Common myeloid progenitor, CD34-positive (primary cell): ENCODE measurements around the gene R3HDM1.

ENCODE experiments used
- CTCF ChIA-PET: fragments of 350-600 bp; sonication (Branson Sonifier 250); formaldehyde crosslinking; loops from one replicate; lab custom pipeline; 2021; ENCODE audit warnings: antibody characterized with exemption; lab: Charles Lee
- POLR2A ChIA-PET: fragments of 350-600 bp; sonication (Branson Sonifier 250); formaldehyde crosslinking; loops from one replicate; lab custom pipeline; 2021; ENCODE audit warnings: antibody characterized with exemption; lab: Charles Lee
- DNase-seq, 3 donors: peaks; one replicate each; pipeline versions ENCODE4 v3.0.0 to v3.0.0-alpha.2; 2013
- H3K27ac ChIP-seq, 2 experiments: 1 replicate in 1 of 2; 2 replicates in 1 of 2; pipeline ENCODE4 v1.7.0; 2013; ENCODE audit warnings: inconsistent platforms in 2 of 2, low read length in 2 of 2, mild to moderate bottlenecking in 2 of 2, low read depth in 1 of 2, moderate library complexity in 1 of 2; ENCODE audit not compliant: severe bottlenecking in 2 of 2, insufficient read depth in 1 of 2, poor library complexity in 1 of 2
- H3K27me3 ChIP-seq, 5 experiments: replicated peaks in 2 of 5; 1 replicate in 3 of 5; 2 replicates in 2 of 5; pipeline versions ENCODE4 v1.6.1 to v1.7.0; 2013; ENCODE audit warnings: low read length in 4 of 5, mild to moderate bottlenecking in 2 of 5, moderate library complexity in 2 of 5, inconsistent platforms in 1 of 5; ENCODE audit not compliant: insufficient read depth in 5 of 5, control insufficient read depth in 4 of 5
- H3K36me3 ChIP-seq, 4 experiments: 1 replicate in 2 of 4; 2 replicates in 2 of 4; pipeline versions ENCODE4 v1.6.1 to v1.7.0; 2013; ENCODE audit warnings: low read length in 3 of 4, control low read depth in 1 of 4, mild to moderate bottlenecking in 1 of 4; ENCODE audit not compliant: control insufficient read depth in 4 of 4, insufficient read depth in 4 of 4
- H3K4me1 ChIP-seq, 4 experiments: 1 replicate in 3 of 4; 2 replicates in 1 of 4; pipeline versions ENCODE4 v1.6.1 to v1.7.1; 2013; ENCODE audit warnings: low read length in 3 of 4, mild to moderate bottlenecking in 3 of 4, control low read depth in 1 of 4, inconsistent platforms in 1 of 4, moderate library complexity in 1 of 4; ENCODE audit not compliant: control insufficient read depth in 4 of 4, insufficient read depth in 4 of 4; ENCODE audit errors: control extremely low read depth in 1 of 4
- H3K4me3 ChIP-seq, 7 experiments: 1 replicate in 4 of 7; 2 replicates in 3 of 7; pipeline versions ENCODE4 v1.5.1 to v1.7.0; 2013; ENCODE audit warnings: mild to moderate bottlenecking in 7 of 7, low read length in 6 of 7, moderate library complexity in 6 of 7, inconsistent platforms in 2 of 7, low read depth in 2 of 7, control low read depth in 1 of 7; ENCODE audit not compliant: insufficient read depth in 4 of 7, control insufficient read depth in 1 of 7; ENCODE audit errors: extremely low read depth in 1 of 7
- H3K9me3 ChIP-seq, 5 experiments: 1 replicate in 4 of 5; 2 replicates in 1 of 5; pipeline versions ENCODE4 v1.6.1 to v1.7.1; 2013; ENCODE audit warnings: low read length in 4 of 5, mild to moderate bottlenecking in 2 of 5, inconsistent platforms in 1 of 5, low read depth in 1 of 5, moderate library complexity in 1 of 5; ENCODE audit not compliant: control insufficient read depth in 4 of 5, insufficient read depth in 2 of 5; ENCODE audit errors: control extremely low read depth in 1 of 5
- WGBS: methylation state at CpG from one replicate; pipeline ENCODE4 v1.1.5; 2013; ENCODE audit not compliant: insufficient coverage; 5-methylcytosine and 5-hydroxymethylcytosine counted together

The R3HDM1 gene

DNA sequence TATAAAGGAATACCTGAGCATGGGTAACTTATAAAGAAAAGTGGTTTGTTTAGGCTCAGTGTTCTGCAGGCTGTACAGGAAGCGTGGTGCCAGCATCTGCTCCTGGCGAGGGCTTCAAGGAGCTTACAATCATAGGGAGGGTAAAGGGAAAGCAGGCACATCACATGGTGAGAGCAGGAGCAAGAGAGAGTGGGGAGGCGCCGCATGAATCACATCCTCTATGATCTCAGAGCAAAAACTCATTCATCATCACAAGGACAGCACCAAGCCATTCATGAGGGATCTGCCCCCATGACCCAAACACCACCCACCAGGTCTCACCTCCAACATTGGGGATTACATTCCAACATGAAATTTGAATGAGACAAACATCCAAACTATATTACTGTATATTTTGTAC is 32.5 kb downstream of the R3HDM1 start:
- Histone ChIP-seq H3K9me3 (no peaks in the 10 kb centered on the region), H3K4me3 (no peak overlapping the region), H3K27me3 (no peaks in the 10 kb centered on the region), H3K27ac (no peak overlapping the region), H3K4me1 (no peaks in the 10 kb centered on the region), H3K36me3 (peaks cover 2 to 6% (median 3%) of the 10 kb centered on the region in 4 experiments)
- CTCF ChIA-PET, result no interaction called here
- POLR2A ChIA-PET, result no interaction called here
- DNase-seq, result peak in 1 of 3 donors; percentile 6
- 100% methylated on average over 2 of the region's 4 CpGs for WGBS

DNA sequence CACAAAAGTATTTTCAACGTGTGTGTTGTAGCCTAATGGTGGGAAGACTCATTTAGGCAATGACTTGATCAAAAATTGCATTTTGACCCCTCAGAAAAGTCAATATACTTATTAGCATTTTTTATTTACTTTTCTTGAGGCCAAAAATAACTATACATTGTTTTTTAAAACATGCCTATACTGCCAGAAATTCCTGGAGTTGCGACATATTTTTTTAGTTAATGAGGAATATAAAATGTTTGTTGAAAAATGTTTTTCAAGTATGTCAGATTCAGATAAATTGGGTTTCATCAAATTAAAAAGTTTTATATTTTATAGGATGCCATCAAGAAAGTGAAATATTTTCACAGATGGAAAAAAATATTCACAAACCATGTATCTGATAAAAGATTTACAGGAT is 39.6 kb downstream of the R3HDM1 start:
- Histone ChIP-seq H3K4me1 (no peaks in the 10 kb centered on the region), H3K4me3 (no peak overlapping the region), H3K36me3 (peaks cover 0 to 7% (median 6%) of the 10 kb centered on the region in 4 experiments), H3K27ac (no peak overlapping the region), H3K27me3 (no peaks in the 10 kb centered on the region), H3K9me3 (no peaks in the 10 kb centered on the region)
- ChIA-PET POLR2A (no interaction called here), CTCF (no interaction called here)
- WGBS, result no CpG with 5 or more reads among the region's 2 CpGs
- DNase-seq, result no peak

DNA sequence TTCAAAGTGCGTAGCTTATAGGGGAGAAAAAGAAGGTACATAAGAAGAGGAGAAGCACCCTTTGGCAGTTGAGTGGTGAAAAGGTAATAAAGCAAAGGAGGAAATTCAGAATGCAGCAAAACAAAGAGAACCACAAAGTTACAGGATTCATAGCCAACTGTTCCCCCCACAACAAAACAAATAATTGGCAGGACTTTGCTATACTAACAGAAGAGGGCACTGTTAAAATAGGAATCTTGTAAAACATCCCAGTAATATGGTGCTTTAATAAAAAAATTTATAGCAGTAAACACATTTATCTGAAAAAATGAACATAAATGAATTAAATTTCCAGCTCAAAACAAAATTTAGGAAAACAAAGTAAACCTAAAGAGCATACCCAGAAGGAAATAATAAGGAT is 42.3 kb downstream of the R3HDM1 start:
- H3K27ac ChIP-seq, result no peak overlapping the region
- no peaks in the 10 kb centered on the region for H3K9me3 ChIP-seq
- H3K4me3 ChIP-seq, result no peak overlapping the region
- no peaks in the 10 kb centered on the region for H3K27me3 ChIP-seq
- WGBS, result 100% methylated on average over 1 of the region's 1 CpG
- peaks cover 0 to 7% (median 6%) of the 10 kb centered on the region in 4 experiments for H3K36me3 ChIP-seq
- ChIA-PET CTCF (interaction anchor here (0.7 to 1.9 kb wide), 4 partner anchors 11 to 152 kb away, joined by 3 to 10 read pairs (median 4); no protein-coding TSS in a partner anchor), POLR2A (no interaction called here)
- no peaks in the 10 kb centered on the region for H3K4me1 ChIP-seq
- no peak for DNase-seq

DNA sequence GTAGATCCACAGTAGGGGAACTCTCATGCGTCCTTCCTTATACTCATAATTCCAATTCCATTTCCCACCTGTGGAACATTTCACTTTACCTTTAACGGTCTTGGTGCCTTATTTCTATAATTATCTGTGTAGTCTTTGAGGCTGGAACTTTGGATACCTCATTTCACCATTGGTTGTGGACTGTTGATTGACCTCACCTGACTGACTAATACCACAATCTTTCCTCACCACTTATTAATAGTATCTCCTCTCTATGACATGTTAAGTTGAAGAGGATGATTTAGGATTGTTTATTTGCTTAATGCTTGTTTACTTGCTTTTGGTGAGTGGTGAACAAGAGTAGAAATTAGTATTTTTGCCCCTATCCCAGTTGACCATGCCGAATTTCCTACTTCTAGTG is 50.0 kb downstream of the R3HDM1 start:
- WGBS, result 100% methylated on average over 1 of the region's 3 CpGs
- POLR2A ChIA-PET, result no interaction called here

DNA sequence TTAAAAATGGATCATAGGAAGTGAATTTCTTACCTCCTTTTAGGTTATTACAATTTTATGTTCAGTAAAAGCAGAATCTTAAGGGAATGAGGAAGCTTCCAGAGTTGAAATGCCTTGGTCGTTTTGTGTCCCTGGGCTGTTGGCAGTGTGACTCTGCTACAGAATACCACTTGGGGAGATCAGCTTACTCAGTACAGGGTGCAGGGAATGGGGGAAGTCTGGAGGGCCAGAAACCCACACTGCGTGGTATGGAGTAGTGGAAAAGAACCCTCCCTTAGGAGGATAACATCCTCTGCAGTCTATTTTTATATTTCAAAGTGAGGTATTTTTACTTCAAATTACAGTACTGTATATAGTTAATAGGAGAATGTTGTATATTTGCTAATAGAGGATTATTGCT is 51.1 kb downstream of the R3HDM1 start:
- Histone ChIP-seq H3K36me3 (no peaks in the 10 kb centered on the region), H3K4me3 (no peak overlapping the region), H3K27ac (no peak overlapping the region), H3K4me1 (peaks cover 4 to 22% (median 10%) of the 10 kb centered on the region in 4 experiments), H3K27me3 (no peaks in the 10 kb centered on the region), H3K9me3 (no peaks in the 10 kb centered on the region)
- CTCF ChIA-PET, result no interaction called here
- POLR2A ChIA-PET, result no interaction called here
- WGBS, result 86% methylated on average over 1 of the region's 2 CpGs
- DNase-seq, result peak in 1 of 3 donors; percentile 13

More for the DNA sequence above, 50.0 kb downstream of the R3HDM1 start:
- peaks cover 4 to 22% (median 10%) of the 10 kb centered on the region in 4 experiments for H3K4me1 ChIP-seq
- no peak overlapping the region for H3K27ac ChIP-seq
- no peak overlapping the region for H3K4me3 ChIP-seq
- H3K27me3 ChIP-seq, result no peaks in the 10 kb centered on the region
- no peak for DNase-seq
- CTCF ChIA-PET, result no interaction called here
- no peaks in the 10 kb centered on the region for H3K9me3 ChIP-seq
- no peaks in the 10 kb centered on the region for H3K36me3 ChIP-seq

DNA sequence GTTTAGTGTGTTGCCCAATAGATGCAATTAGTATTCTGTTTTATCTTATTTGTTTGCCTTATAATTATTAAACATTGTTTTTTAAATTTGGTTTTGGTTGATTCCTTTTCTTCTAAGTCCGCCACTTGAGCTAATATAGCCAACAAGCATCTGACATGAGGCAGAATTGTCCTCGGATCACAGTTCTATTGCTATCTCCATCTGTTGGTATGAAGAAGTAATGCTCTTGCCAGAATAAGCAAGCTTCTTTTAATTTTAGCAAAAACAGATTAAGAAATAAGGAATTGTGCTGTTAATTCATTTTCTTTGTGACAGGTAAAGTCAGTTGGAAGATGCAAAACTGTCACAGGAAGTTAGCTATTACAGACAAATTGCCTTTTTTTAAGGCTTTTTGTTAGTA is 54.3 kb downstream of the R3HDM1 start:
- H3K27ac ChIP-seq, result no peak overlapping the region
- H3K27me3 ChIP-seq, result no peaks in the 10 kb centered on the region
- H3K4me3 ChIP-seq, result no peak overlapping the region
- POLR2A ChIA-PET, result no interaction called here
- CTCF ChIA-PET, result interaction anchor here (0.8 to 2.2 kb wide), 6 partner anchors 9 to 597 kb away, joined by 3 to 10 read pairs (median 4); no protein-coding TSS in a partner anchor
- WGBS, result no CpG with 5 or more reads among the region's 2 CpGs
- H3K36me3 ChIP-seq, result no peaks in the 10 kb centered on the region
- DNase-seq, result peak; percentile 10 to 47 (median 36)
- peaks cover 0 to 9% (median 3%) of the 10 kb centered on the region in 4 experiments for H3K4me1 ChIP-seq
- H3K9me3 ChIP-seq, result no peaks in the 10 kb centered on the region

DNA sequence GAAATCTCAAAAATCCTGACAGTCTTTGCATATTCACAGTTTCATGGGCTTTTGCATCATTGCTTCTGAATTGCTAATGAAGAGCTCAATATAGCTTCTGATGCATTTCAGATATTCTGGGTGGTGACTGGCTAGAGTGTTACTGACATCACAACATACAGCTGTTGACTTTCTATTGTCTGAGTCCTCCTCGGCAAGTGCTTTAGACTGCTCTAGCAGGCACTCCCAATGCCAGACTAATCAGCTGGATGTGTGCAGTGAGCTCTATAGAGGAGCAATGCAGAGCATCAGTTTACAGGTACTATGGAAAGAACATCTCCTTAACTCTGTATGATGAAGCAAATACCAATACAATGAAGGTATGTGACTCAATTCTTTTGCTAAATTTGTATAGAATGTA is 54.9 kb downstream of the R3HDM1 start:
- H3K9me3 ChIP-seq, result peaks cover 0 to under 1% (median 0%) of the 10 kb centered on the region in 5 experiments
- ChIA-PET POLR2A (no interaction called here), CTCF (interaction anchor here (0.8 to 2.2 kb wide), 4 partner anchors 8 to 582 kb away, joined by 3 to 10 read pairs (median 6); no protein-coding TSS in a partner anchor)
- no peaks in the 10 kb centered on the region for H3K27me3 ChIP-seq
- H3K36me3 ChIP-seq, result no peaks in the 10 kb centered on the region
- no peak for DNase-seq
- WGBS, result no CpG with 5 or more reads among the region's 1 CpG
- peaks cover 0 to 11% (median 3%) of the 10 kb centered on the region in 4 experiments for H3K4me1 ChIP-seq
- H3K27ac ChIP-seq, result no peak overlapping the region
- no peak overlapping the region for H3K4me3 ChIP-seq
